Activated T-cell treated with anti-CD3 and anti-CD28 coated beads, Interleukin-2, amount 50 U/mL, for 24 hours (primary cell): ENCODE data around the gene OR4C6.

Experiments used
- DNase-seq: peaks from one replicate; pipeline ENCODE4 v3.0.0-alpha.2; 2020
- H3K27ac Mint-ChIP-seq: 2 replicates; pipeline ENCODE4 v1.8.0; 2020; ENCODE audit warnings: mild to moderate bottlenecking, mixed read lengths
- H3K27me3 Mint-ChIP-seq: 2 replicates; pipeline ENCODE4 v1.8.0; 2020; ENCODE audit warnings: mixed read lengths
- H3K36me3 Mint-ChIP-seq: 2 replicates; pipeline ENCODE4 v1.8.0; 2020; ENCODE audit warnings: low read depth, mixed read lengths
- H3K4me1 Mint-ChIP-seq: 2 replicates; pipeline ENCODE4 v1.8.0; 2020; ENCODE audit warnings: low read depth, mixed read lengths
- H3K4me3 Mint-ChIP-seq: 2 replicates; pipeline ENCODE4 v1.8.0; 2020; ENCODE audit warnings: mild to moderate bottlenecking, moderate library complexity, mixed read lengths
- H3K9me3 Mint-ChIP-seq: 2 replicates; pipeline ENCODE4 v1.8.0; 2020; ENCODE audit warnings: mixed read lengths

The OR4C6 gene

GRCh38 chr11:55661901-55662300, at the start of gene OR4C6:
Gene OR4C6 (plus strand): TSS chr11:55662201. CDS start chr11:55665167, 2,966 bp downstream.
- Mint-ChIP-seq H3K9me3 (peaks cover 25% of the 10 kb centered on the region), H3K4me1 (no peaks in the 10 kb centered on the region), H3K36me3 (no peaks in the 10 kb centered on the region), H3K27ac (no peak within 1 kb of the TSS), H3K27me3 (no peaks in the 10 kb centered on the region), H3K4me3 (no peak within 1 kb of the TSS)
- no peak for DNase-seq

- no peak overlapping the region for H3K4me3 Mint-ChIP-seq
- no peak for DNase-seq
- H3K9me3 Mint-ChIP-seq, result peaks cover 44% of the 10 kb centered on the region
- H3K27me3 Mint-ChIP-seq, result no peaks in the 10 kb centered on the region
- no peaks in the 10 kb centered on the region for H3K36me3 Mint-ChIP-seq
- H3K4me1 Mint-ChIP-seq, result no peaks in the 10 kb centered on the region
- H3K27ac Mint-ChIP-seq, result no peak overlapping the region
These were observed 37.5 kb upstream of the OR4C6 start for GRCh38 chr11:55624531-55624930.

GRCh38 chr11:55634813-55635212, 27.2 kb upstream of the OR4C6 start, which contains the start of gene OR4P4:
Gene OR4P4 (plus strand): TSS chr11:55635113.
- Mint-ChIP-seq H3K27me3 (no peaks in the 10 kb centered on the region), H3K4me3 (no peak within 1 kb of the TSS), H3K36me3 (no peaks in the 10 kb centered on the region), H3K27ac (no peak within 1 kb of the TSS), H3K9me3 (peaks cover 13% of the 10 kb centered on the region), H3K4me1 (no peaks in the 10 kb centered on the region)
- DNase-seq, result no peak

GRCh38 chr11:55648027-55648426, 14.0 kb upstream of the OR4C6 start, which contains the start of gene OR4S2:
Gene OR4S2 (plus strand): TSS chr11:55648327. CDS start chr11:55650904, 2,577 bp downstream.
- Mint-ChIP-seq H3K27me3 (no peaks in the 10 kb centered on the region), H3K27ac (no peak within 1 kb of the TSS), H3K4me1 (no peaks in the 10 kb centered on the region), H3K9me3 (peaks cover 43% of the 10 kb centered on the region), H3K4me3 (no peak within 1 kb of the TSS), H3K36me3 (no peaks in the 10 kb centered on the region)
- DNase-seq, result no peak

GRCh38 chr11:55652560-55652959, 9.4 kb upstream of the OR4C6 start:
- no peaks in the 10 kb centered on the region for H3K27me3 Mint-ChIP-seq
- peaks cover 45% of the 10 kb centered on the region for H3K9me3 Mint-ChIP-seq
- no peak overlapping the region for H3K4me3 Mint-ChIP-seq
- H3K27ac Mint-ChIP-seq, result no peak overlapping the region
- H3K4me1 Mint-ChIP-seq, result no peaks in the 10 kb centered on the region
- no peak for DNase-seq
- H3K36me3 Mint-ChIP-seq, result no peaks in the 10 kb centered on the region

- DNase-seq, result no peak
- no peak overlapping the region for H3K27ac Mint-ChIP-seq
- H3K9me3 Mint-ChIP-seq, result peaks cover 41% of the 10 kb centered on the region
- H3K4me3 Mint-ChIP-seq, result no peak overlapping the region
- H3K36me3 Mint-ChIP-seq, result no peaks in the 10 kb centered on the region
- H3K27me3 Mint-ChIP-seq, result no peaks in the 10 kb centered on the region
- no peaks in the 10 kb centered on the region for H3K4me1 Mint-ChIP-seq
These were observed 6.9 kb upstream of the OR4C6 start for GRCh38 chr11:55655096-55655495.

- H3K4me1 Mint-ChIP-seq, result no peaks in the 10 kb centered on the region
- H3K27ac Mint-ChIP-seq, result no peak overlapping the region
- H3K9me3 Mint-ChIP-seq, result peaks cover 36% of the 10 kb centered on the region
- DNase-seq, result no peak
- H3K27me3 Mint-ChIP-seq, result no peaks in the 10 kb centered on the region
- no peaks in the 10 kb centered on the region for H3K36me3 Mint-ChIP-seq
- H3K4me3 Mint-ChIP-seq, result no peak overlapping the region
These were observed 3.9 kb upstream of the OR4C6 start for GRCh38 chr11:55658031-55658573.

GRCh38 chr11:55658608-55659007, 3.4 kb upstream of the OR4C6 start:
- H3K4me3 Mint-ChIP-seq, result no peak overlapping the region
- H3K9me3 Mint-ChIP-seq, result peaks cover 34% of the 10 kb centered on the region
- no peak for DNase-seq
- no peaks in the 10 kb centered on the region for H3K4me1 Mint-ChIP-seq
- no peak overlapping the region for H3K27ac Mint-ChIP-seq
- no peaks in the 10 kb centered on the region for H3K27me3 Mint-ChIP-seq
- H3K36me3 Mint-ChIP-seq, result no peaks in the 10 kb centered on the region

- Mint-ChIP-seq H3K27me3 (no peaks in the 10 kb centered on the region), H3K4me3 (no peak overlapping the region), H3K36me3 (no peaks in the 10 kb centered on the region), H3K9me3 (peaks cover 23% of the 10 kb centered on the region), H3K4me1 (no peaks in the 10 kb centered on the region), H3K27ac (no peak overlapping the region)
- no peak for DNase-seq
These were observed 7.4 kb downstream of the OR4C6 start for GRCh38 chr11:55669376-55669775.

GRCh38 chr11:55673860-55674259, 11.9 kb downstream of the OR4C6 start:
- Mint-ChIP-seq H3K9me3 (peaks cover 14% of the 10 kb centered on the region), H3K27me3 (no peaks in the 10 kb centered on the region), H3K4me3 (no peak overlapping the region), H3K36me3 (no peaks in the 10 kb centered on the region), H3K27ac (no peak overlapping the region), H3K4me1 (no peaks in the 10 kb centered on the region)
- DNase-seq, result no peak

- Mint-ChIP-seq H3K4me3 (no peak overlapping the region), H3K9me3 (peaks cover 12% of the 10 kb centered on the region), H3K27ac (no peak overlapping the region), H3K36me3 (no peaks in the 10 kb centered on the region), H3K4me1 (no peaks in the 10 kb centered on the region), H3K27me3 (no peaks in the 10 kb centered on the region)
- no peak for DNase-seq
These were observed 35.8 kb downstream of the OR4C6 start for GRCh38 chr11:55697817-55698216.

GRCh38 chr11:55701429-55701828, 39.4 kb downstream of the OR4C6 start:
- Mint-ChIP-seq H3K4me3 (no peak overlapping the region), H3K27ac (no peak overlapping the region), H3K27me3 (no peaks in the 10 kb centered on the region), H3K9me3 (peaks cover 13% of the 10 kb centered on the region), H3K36me3 (no peaks in the 10 kb centered on the region), H3K4me1 (no peaks in the 10 kb centered on the region)
- DNase-seq, result no peak

- H3K36me3 Mint-ChIP-seq, result no peaks in the 10 kb centered on the region
These were observed 45.0 kb downstream of the OR4C6 start for GRCh38 chr11:55707029-55707428.

GRCh38 chr11:55714982-55715888, 53.2 kb downstream of the OR4C6 start:
- Mint-ChIP-seq H3K27ac (no peak overlapping the region), H3K4me1 (no peaks in the 10 kb centered on the region), H3K36me3 (no peaks in the 10 kb centered on the region), H3K4me3 (no peak overlapping the region), H3K27me3 (no peaks in the 10 kb centered on the region), H3K9me3 (peaks cover 6% of the 10 kb centered on the region)
- no peak for DNase-seq

More at GRCh38 chr11:55707029-55707428, 45.0 kb downstream of the OR4C6 start:
- H3K4me1 Mint-ChIP-seq, result no peaks in the 10 kb centered on the region
- no peak overlapping the region for H3K4me3 Mint-ChIP-seq
- DNase-seq, result no peak
- no peaks in the 10 kb centered on the region for H3K27me3 Mint-ChIP-seq
- peaks cover 19% of the 10 kb centered on the region for H3K9me3 Mint-ChIP-seq
- no peak overlapping the region for H3K27ac Mint-ChIP-seq
